22Rv1 (cell line): ENCODE data around the gene TNS1.

Experiments
- ZFX ChIP-seq: fragments of 450-650 bp; IDR thresholded peaks from 2 replicates; pipeline ENCODE4 v1.6.1; 2017; ENCODE audit warnings: antibody characterized with exemption, borderline replicate concordance
- TF ChIP-seq, protein P1 (sequence below): fragments of 450-650 bp; IDR thresholded peaks from 2 replicates; pipeline ENCODE4 v1.5.1; 2017; ENCODE audit warnings: mild to moderate bottlenecking

DNA sequence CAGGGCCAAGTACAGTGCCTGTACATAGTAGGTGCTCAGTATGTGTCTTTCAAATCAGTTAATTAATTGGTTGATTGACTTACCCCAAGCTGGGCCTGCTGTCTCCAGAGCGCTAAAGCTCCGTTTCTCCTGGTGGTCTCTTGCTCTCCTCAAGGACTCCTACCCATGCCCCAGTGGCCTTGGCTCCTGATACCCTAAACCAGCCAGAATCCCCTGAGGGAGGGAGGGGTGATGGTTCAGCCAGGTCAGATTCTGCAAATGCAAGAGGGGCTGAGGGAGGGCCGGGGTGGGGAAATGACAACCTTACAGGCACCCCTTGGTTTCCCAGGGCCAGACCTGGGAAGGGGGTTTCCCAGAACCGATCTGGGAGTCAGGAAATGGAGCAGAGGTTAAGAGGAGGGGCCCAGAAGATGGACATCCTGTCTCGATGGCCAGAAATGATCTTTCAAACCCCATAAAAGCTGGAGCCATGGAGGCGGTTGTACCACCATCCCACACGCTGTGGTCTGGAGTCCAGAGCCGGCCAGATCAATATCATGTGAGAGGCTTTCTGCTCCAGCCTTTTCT, 209.1 kb downstream of the TNS1 start:
- TF ChIP-seq, protein P1, sequence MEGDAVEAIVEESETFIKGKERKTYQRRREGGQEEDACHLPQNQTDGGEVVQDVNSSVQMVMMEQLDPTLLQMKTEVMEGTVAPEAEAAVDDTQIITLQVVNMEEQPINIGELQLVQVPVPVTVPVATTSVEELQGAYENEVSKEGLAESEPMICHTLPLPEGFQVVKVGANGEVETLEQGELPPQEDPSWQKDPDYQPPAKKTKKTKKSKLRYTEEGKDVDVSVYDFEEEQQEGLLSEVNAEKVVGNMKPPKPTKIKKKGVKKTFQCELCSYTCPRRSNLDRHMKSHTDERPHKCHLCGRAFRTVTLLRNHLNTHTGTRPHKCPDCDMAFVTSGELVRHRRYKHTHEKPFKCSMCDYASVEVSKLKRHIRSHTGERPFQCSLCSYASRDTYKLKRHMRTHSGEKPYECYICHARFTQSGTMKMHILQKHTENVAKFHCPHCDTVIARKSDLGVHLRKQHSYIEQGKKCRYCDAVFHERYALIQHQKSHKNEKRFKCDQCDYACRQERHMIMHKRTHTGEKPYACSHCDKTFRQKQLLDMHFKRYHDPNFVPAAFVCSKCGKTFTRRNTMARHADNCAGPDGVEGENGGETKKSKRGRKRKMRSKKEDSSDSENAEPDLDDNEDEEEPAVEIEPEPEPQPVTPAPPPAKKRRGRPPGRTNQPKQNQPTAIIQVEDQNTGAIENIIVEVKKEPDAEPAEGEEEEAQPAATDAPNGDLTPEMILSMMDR, result no peak
- no peak for TF ChIP-seq ZFX
